Mesothelial cell of epicardium (in vitro differentiated cells): Measurements from ENCODE around the gene ADAMTSL1. TPM values are rescaled to one million over a fixed set of nuclear protein-coding genes. Genes with fewer than 3 reads are reported as not detected.

ENCODE experiments used
- DNase-seq, 2 experiments: peaks; one replicate each; pipeline ENCODE4 v3.0.0; 2021; ENCODE audit warnings: low spot score in 2 of 2; ENCODE audit not compliant: unreplicated experiment in 2 of 2
- H3K27ac Mint-ChIP-seq: 2 replicates; pipeline ENCODE4 v1.8.0; 2021; ENCODE audit warnings: mixed read lengths
- H3K27me3 Mint-ChIP-seq: 2 replicates; pipeline ENCODE4 v1.8.0; 2021; ENCODE audit warnings: low read depth, mixed read lengths
- H3K36me3 Mint-ChIP-seq: 2 replicates; pipeline ENCODE4 v1.8.0; 2021; ENCODE audit warnings: mixed read lengths
- H3K4me1 Mint-ChIP-seq: 2 replicates; pipeline ENCODE4 v1.8.0; 2021; ENCODE audit warnings: mixed read lengths
- H3K4me3 Mint-ChIP-seq: 2 replicates; pipeline ENCODE4 v1.8.0; 2021; ENCODE audit warnings: mild to moderate bottlenecking, moderate library complexity, mixed read lengths
- H3K9me3 Mint-ChIP-seq: 2 replicates; pipeline ENCODE4 v1.8.0; 2021; ENCODE audit warnings: mixed read lengths
- CTCF ChIP-seq: fragments of 200-600 bp; sonication (generic); IDR thresholded peaks from one replicate; pipeline ENCODE4 v1.5.0; 2021; ENCODE audit warnings: antibody characterized with exemption; ENCODE audit not compliant: unreplicated experiment
- total RNA-seq: library from RNA; stranded (reverse); gene quantifications from 3 replicates; pipeline ENCODE4 v1.2.1, GENCODE V29; 2021

ADAMTSL1 gene
- total RNA-seq, 1 donor from 2014 or later: 48.0 TPM

GRCh38 chr9:18754537-18754936 lies 280.6 kb downstream of the ADAMTSL1 start:
- Mint-ChIP-seq H3K27me3 (no peaks in the 10 kb centered on the region), H3K9me3 (no peaks in the 10 kb centered on the region), H3K4me3 (no peak overlapping the region), H3K27ac (no peak overlapping the region), H3K4me1 (peaks cover 12% of the 10 kb centered on the region), H3K36me3 (no peaks in the 10 kb centered on the region)
- no peak for DNase-seq
- no peak for TF ChIP-seq CTCF

DNA sequence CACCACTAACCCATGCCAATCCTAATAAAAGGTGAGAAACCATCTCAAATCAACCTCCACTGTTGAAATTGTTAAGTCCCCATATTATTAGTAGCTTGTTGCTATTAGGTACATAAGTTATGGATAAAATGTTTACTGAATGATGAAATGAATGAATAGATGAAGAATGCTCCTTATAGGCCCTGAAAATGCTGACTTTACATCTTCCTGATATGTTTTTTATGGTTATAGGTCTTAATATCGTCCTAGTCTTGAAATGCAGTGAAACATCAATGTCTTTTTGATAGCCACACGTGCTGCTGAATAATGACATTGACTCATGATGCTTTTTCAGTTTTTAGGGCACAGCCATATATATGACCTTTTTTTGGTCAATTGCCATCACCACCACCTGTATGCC lies 281.3 kb downstream of the ADAMTSL1 start:
- Mint-ChIP-seq H3K36me3 (no peaks in the 10 kb centered on the region), H3K27me3 (no peaks in the 10 kb centered on the region), H3K9me3 (no peaks in the 10 kb centered on the region), H3K27ac (no peak overlapping the region), H3K4me1 (peaks cover 12% of the 10 kb centered on the region), H3K4me3 (no peak overlapping the region)
- DNase-seq: no peak
- no peak for TF ChIP-seq CTCF

DNA sequence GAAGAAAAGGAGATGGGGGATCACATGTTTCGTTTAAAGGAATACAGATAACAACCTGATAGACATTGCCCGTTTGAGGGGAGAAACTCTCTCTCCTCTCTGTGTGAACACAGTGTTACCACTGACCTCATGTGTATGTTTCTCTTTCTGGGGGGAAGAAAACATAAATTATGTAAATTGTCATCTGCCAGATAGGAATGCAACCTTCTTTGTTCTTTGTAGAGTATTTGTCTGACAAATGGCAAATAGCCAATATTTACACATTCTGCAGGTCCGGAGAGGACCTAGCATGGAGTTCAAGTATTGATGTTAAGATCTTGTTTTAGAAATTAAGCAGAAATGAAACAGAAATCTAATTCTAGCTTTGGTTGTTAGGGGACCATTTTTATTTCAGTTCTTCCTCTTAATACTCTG lies 282.8 kb downstream of the ADAMTSL1 start:
- no peak overlapping the region for H3K4me3 Mint-ChIP-seq
- no peaks in the 10 kb centered on the region for H3K9me3 Mint-ChIP-seq
- H3K27ac Mint-ChIP-seq: no peak overlapping the region
- H3K36me3 Mint-ChIP-seq: no peaks in the 10 kb centered on the region
- DNase-seq: no peak
- no peak for TF ChIP-seq CTCF
- H3K27me3 Mint-ChIP-seq: no peaks in the 10 kb centered on the region
- H3K4me1 Mint-ChIP-seq: peaks cover 12% of the 10 kb centered on the region

- peaks cover 12% of the 10 kb centered on the region for H3K4me1 Mint-ChIP-seq
- peaks cover 14% of the 10 kb centered on the region for H3K27me3 Mint-ChIP-seq
- no peaks in the 10 kb centered on the region for H3K9me3 Mint-ChIP-seq
- H3K4me3 Mint-ChIP-seq: no peak overlapping the region
- no peak overlapping the region for H3K27ac Mint-ChIP-seq
- H3K36me3 Mint-ChIP-seq: no peaks in the 10 kb centered on the region
- TF ChIP-seq CTCF: no peak
- no peak for DNase-seq
Measured at GRCh38 chr9:18759827-18760226, 285.9 kb downstream of the ADAMTSL1 start.

DNA sequence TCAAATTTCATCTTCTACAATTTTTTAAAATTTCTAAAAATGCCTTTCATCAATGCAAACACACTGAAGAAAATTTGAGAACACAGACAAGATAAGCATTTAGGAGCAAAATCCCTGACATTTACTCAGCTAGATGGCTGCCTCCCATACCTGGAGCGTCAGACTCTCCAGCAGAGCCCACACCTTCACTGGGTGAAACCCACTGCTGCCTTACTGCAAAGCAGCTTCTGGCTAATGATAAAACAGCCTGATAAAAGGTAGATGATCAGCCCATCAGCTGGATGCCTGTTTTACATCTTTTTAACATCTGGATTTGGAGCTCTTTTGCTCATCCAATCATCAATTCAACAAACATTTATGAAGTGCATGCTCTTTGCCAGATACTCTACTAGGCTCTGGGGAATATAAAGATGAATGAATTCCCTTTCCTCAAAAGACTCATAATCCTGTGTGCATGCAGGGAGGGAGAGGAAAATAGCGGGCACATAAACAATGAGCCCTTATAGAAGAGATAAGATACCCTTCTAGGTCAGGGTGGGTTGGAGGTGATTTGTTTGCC lies 287.9 kb downstream of the ADAMTSL1 start:
- no peak for TF ChIP-seq CTCF
- no peak for DNase-seq
- Mint-ChIP-seq H3K4me3 (no peak overlapping the region), H3K27me3 (peaks cover 27% of the 10 kb centered on the region), H3K9me3 (no peaks in the 10 kb centered on the region), H3K36me3 (no peaks in the 10 kb centered on the region), H3K27ac (no peak overlapping the region), H3K4me1 (peaks cover 6% of the 10 kb centered on the region)

DNA sequence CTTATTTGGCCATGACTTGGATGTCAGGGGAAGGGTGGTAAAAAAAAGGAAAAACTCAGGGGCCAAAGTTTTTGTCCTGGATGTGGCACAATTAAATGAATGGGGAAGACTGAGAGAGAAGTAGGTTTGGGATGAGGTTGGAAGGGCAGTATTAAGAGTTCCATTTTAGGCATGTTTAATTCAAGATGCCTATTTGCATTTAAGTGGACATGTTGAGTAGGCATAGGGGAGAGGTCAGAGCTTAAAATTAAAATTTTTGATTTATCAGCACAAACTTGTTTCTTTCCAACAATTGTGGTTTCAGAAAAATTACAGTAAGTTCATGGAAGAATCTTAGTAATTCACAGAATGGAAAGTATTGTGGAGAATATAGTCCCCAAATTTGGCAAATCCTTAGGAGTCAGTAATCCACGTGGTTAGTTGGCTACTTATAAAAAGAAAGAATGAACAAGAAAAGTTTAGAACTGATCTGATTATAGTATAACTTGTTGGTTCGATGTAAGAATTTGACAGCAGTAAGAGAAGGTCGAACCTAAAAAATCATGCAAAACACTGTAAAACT lies 293.1 kb downstream of the ADAMTSL1 start:
- Mint-ChIP-seq H3K4me3 (no peak overlapping the region), H3K9me3 (no peaks in the 10 kb centered on the region), H3K36me3 (no peaks in the 10 kb centered on the region), H3K27ac (no peak overlapping the region), H3K4me1 (peaks cover 23% of the 10 kb centered on the region), H3K27me3 (peaks cover 34% of the 10 kb centered on the region)
- TF ChIP-seq CTCF: no peak
- DNase-seq: no peak
